AG04449 (cell line): ENCODE results near the gene SLC6A12.
"Not testable (repeated sequence)": the region's sequence is repeated elsewhere in the genome, so short reads cannot be mapped to it uniquely, and the experiment has no call there.

ENCODE experiments used
- CTCF ChIA-PET: fragments of 350-600 bp; formaldehyde crosslinking; extraction: SDS; loops from one replicate; lab custom pipeline; 2021; ENCODE audit warnings: antibody characterized with exemption; lab: Yijun Ruan, JAX
- POLR2A ChIA-PET: fragments of 400-600, 350-600 bp; formaldehyde crosslinking; extraction: SDS; loops from one replicate; lab custom pipeline; 2020; ENCODE audit warnings: antibody characterized with exemption, inconsistent platforms; lab: Yijun Ruan, JAX
- DNase-seq: peaks from one replicate; pipeline ENCODE4 v3.0.0-alpha.2; 2010; ENCODE audit warnings: low read depth, low spot score
- H3K4me3 ChIP-seq: 2 replicates; pipeline ENCODE4 v1.5.1; 2011; ENCODE audit warnings: low read depth, mild to moderate bottlenecking, control low read depth, low read length
- TF ChIP-seq, protein P1 (sequence below): IDR thresholded peaks from one replicate; pipeline ENCODE4 v1.5.1; 2011; ENCODE audit warnings: mild to moderate bottlenecking, moderate library complexity, low read length, control low read depth, inconsistent platforms; ENCODE audit not compliant: insufficient read depth; ENCODE audit errors: missing control alignments

Gene SLC6A12

DNA sequence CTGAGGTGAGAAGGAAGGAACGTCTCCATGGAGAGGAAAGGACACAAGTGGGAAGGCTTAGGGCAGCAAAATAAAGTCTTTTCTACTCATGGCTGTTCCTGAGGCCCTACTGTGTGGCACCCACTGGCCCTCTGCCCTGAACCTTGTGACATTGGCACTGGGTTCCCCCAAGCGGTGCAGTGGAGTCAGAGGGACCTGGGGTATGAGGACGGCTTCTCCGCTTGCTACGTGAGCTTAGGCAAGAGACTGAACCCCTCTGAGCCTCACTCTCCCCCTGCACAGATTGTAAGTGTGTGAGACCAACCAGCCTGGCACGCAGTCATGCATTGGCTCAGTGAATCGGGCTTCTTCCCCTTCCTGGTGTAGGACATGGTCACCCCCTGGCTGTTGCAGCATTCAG, 19.7 kb downstream of the SLC6A12 start:
- POLR2A ChIA-PET: no interaction called here
- no peak overlapping the region for H3K4me3 ChIP-seq
- DNase-seq: no peak
- TF ChIP-seq, protein P1, sequence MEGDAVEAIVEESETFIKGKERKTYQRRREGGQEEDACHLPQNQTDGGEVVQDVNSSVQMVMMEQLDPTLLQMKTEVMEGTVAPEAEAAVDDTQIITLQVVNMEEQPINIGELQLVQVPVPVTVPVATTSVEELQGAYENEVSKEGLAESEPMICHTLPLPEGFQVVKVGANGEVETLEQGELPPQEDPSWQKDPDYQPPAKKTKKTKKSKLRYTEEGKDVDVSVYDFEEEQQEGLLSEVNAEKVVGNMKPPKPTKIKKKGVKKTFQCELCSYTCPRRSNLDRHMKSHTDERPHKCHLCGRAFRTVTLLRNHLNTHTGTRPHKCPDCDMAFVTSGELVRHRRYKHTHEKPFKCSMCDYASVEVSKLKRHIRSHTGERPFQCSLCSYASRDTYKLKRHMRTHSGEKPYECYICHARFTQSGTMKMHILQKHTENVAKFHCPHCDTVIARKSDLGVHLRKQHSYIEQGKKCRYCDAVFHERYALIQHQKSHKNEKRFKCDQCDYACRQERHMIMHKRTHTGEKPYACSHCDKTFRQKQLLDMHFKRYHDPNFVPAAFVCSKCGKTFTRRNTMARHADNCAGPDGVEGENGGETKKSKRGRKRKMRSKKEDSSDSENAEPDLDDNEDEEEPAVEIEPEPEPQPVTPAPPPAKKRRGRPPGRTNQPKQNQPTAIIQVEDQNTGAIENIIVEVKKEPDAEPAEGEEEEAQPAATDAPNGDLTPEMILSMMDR: no peak
- CTCF ChIA-PET: no interaction called here

DNA sequence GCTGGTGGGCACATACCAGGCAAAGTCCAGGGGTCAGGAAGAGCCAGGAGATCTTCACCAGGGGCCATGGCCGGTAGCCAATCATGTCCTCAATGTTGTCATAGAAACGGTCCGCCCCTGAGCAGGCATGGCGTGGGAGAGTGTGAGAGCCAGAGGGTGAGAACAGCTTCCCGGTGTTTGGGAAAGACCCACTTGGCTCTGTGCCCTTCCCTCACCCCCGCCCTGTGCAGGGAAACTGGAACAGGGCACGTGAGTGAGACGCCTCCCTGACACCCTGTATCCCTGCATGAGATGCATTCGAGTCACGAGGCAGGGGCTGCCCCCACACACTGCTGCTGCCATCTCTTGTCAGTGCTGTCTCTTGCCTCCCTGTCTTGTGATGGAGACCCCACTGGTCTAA, 20.7 kb downstream of the SLC6A12 start:
- TF ChIP-seq, protein P1: no peak
- POLR2A ChIA-PET: no interaction called here

DNA sequence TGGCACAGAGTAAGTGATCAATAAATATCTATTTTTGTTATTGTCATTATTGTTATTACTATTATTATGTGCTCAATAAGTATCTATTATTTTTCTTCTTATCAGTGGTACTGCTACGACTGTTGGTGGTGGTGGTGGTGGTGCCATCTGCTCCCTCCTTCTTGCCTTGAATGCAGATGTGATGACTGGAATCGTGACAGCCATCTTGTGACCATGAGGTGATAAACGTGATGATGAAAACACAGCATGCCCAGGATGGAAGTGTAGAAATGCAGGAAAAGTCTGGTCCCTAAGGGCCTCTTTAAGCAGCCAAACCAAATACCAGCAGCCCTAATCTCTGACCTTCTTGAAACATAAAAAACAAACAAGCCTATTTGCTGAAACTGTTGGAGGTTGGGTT, 22.4 kb downstream of the SLC6A12 start:
- H3K4me3 ChIP-seq: no peak overlapping the region
- TF ChIP-seq, protein P1: no peak
- CTCF ChIA-PET: interaction anchor here (0.5 kb wide), 1 partner anchor 21 kb away, joined by 3 read pairs; no protein-coding TSS in a partner anchor
- POLR2A ChIA-PET: no interaction called here
- DNase-seq: no peak

More for the DNA sequence above, 20.7 kb downstream of the SLC6A12 start:
- DNase-seq: no peak
- no peak overlapping the region for H3K4me3 ChIP-seq
- CTCF ChIA-PET: no interaction called here

DNA sequence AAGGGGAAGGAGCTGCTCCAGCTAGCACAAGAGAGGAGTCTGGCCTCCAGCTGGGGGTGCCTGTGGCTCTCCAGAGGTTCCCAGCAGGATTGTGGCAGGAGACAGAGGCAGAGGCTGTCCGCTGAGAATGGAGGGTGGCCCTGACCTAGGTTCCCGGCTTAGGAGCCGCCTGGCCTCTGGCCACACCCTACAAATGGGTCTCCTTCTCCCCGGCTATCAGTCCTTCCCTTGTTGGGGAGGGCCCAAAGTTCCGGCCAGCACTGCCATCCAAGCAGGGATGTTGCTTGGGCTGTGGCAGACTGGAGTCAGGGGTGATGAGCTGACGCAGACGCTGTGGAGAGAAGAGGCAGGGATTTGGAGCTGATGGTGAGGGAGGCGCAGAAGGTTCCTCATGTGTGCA, 23.1 kb downstream of the SLC6A12 start:
- TF ChIP-seq, protein P1: no peak
- ChIA-PET POLR2A (no interaction called here), CTCF (interaction anchor here (0.7 to 3.7 kb wide), 2 partner anchors 9 to 11 kb away, joined by 3 to 32 read pairs; no protein-coding TSS in a partner anchor)
- no peak overlapping the region for H3K4me3 ChIP-seq
- no peak for DNase-seq

DNA sequence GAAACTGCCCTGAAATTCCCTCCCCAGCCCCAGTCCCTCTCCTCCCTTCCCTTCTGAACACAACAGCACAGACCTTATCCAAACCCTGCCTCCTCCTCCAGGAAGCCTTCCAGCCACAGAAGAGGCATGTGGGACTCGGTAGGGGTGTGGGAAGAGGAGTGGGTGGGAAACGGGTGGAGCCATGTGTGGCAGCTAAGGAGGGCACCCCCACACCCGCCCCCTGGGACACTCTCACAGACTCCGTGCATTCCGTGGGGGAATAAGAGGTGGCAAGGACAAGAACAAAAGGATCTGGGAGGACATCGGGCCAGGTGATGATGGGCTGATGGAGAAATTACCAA, 24.4 kb downstream of the SLC6A12 start:
- ChIA-PET POLR2A (no interaction called here), CTCF (interaction anchor here (1.2 to 3.7 kb wide), 10 partner anchors 11 to 109 kb away, joined by 3 to 44 read pairs (median 6); no protein-coding TSS in a partner anchor)
- no peak overlapping the region for H3K4me3 ChIP-seq
- no peak for DNase-seq
- TF ChIP-seq, protein P1: no peak

DNA sequence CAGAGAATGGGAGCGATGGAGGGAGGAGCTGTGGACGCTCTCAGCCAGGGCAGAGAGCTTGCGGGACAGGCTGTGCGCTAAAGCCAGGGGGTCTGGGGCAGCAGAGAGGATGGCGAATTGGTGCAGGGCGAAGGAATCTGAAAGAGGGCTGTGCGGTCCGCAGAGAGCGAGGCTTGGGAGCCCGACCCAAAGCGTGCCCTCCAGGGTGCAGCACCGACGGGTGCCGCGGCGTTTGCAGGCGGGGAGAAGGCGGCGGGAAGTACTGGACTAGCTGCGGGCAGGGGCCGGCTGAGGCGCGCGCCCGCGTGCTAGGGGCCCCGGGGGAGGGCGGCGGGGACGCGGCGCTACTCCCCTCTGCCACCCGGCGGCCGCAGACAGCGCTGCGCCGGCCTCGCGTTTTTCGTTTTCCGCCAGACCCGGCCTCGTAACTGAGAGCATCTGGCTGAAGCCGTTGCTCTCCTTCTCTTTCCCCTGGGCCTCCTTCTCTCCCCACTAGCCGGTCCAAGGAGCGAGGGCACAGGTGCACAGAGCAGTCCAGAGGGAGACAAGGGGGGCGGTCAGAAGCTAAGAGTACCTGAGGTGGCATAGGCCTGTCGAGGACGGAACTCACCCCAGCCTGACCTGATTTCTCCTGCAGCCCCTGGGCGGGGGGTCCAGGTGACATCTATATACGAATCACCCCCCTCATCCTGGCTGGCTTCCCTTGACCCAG, 24.9 kb downstream of the SLC6A12 start:
- CTCF ChIA-PET: interaction anchor here (0.8 to 3.7 kb wide), 12 partner anchors 11 to 109 kb away, joined by 3 to 44 read pairs (median 6); no protein-coding TSS in a partner anchor
- DNase-seq: no peak

DNA sequence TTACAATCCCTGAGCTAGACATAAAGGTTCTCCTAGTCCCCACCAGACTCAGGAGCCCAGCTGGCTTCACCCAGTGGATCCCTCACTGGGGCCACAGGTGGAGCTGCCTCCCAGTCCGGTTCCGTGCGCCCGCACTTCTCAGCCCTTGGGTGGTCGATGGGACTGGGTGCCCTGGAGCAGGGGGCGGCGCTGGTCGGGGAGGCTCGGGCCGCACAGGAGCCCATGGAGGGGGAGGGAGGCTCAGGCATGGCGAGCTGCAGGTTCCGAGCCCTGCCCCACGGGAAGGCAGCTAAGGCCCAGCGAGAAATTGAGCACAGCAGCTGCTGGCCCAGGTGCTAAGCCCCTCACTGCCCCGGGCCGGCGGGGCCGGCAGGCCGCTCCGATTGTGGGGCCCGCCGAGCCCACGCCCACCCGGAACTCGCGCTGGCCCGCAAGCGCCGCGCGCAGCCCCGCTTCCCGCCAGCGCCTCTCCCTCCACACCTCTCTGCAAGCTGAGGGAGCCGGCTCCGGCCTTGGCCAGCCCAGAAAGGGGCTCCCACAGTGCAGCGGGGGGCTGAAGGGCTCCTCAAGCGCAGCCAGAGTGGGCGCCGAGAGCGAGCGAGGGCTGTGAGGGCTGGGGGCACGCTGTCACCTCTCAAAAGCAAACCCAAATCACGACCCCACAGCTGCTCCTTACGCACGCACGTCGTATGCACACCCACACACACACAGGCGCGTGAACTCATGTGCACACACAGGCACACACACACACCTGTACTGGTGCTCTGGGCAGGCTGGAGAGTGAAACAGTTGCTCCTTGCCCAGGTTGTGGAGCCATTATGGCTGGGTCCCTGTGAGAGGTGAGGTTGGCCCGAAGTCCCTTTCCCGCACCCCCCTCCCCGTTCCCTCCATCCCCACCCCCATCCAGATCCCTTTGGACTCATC, 25.7 kb downstream of the SLC6A12 start:
- H3K4me3 ChIP-seq, DNase-seq, POLR2A ChIA-PET: not testable (repeated sequence)
- CTCF ChIA-PET: interaction anchor here (0.8 to 3.7 kb wide), 12 partner anchors 10 to 108 kb away, joined by 3 to 44 read pairs (median 6); no protein-coding TSS in a partner anchor

More for the DNA sequence above, 24.9 kb downstream of the SLC6A12 start:
- TF ChIP-seq, protein P1: peak; percentile 74
- peak overlapping the region; percentile 52 for H3K4me3 ChIP-seq
- POLR2A ChIA-PET: no interaction called here
